ENCODE results near the gene SIGLEC15.
"Not testable (repeated sequence)": the region's sequence is repeated elsewhere in the genome, so short reads cannot be mapped to it uniquely, and the experiment has no call there.

The SIGLEC15 gene

GRCh38 chr18:45820106-45820745 lies 5.2 kb upstream of the SIGLEC15 start:
- DNase-seq (ENCODE audit: low read depth in 2 of 2) = no peak

- DNase-seq (ENCODE audit: low read depth in 2 of 2) = no peak
Measured at GRCh38 chr18:45821026-45821425, 4.4 kb upstream of the SIGLEC15 start.

GRCh38 chr18:45821711-45822110 lies 3.8 kb upstream of the SIGLEC15 start:
- DNase-seq (ENCODE audit: low read depth in 2 of 2) = no peak

GRCh38 chr18:45826084-45826483 lies 609 bp downstream of the SIGLEC15 start:
- no peak for DNase-seq (ENCODE audit: low read depth in 2 of 2)

- not testable (repeated sequence) for DNase-seq (ENCODE audit: low read depth in 2 of 2)
Measured at GRCh38 chr18:45826716-45827115, 1.2 kb downstream of the SIGLEC15 start.

- DNase-seq (ENCODE audit: low read depth in 2 of 2) = no peak
Measured at GRCh38 chr18:45828917-45829811, 3.7 kb downstream of the SIGLEC15 start.

GRCh38 chr18:45829855-45830254 lies 4.4 kb downstream of the SIGLEC15 start:
- DNase-seq (ENCODE audit: low read depth in 2 of 2) = no peak

- DNase-seq (ENCODE audit: low read depth in 2 of 2) = no peak
Measured at GRCh38 chr18:45830917-45831316, 5.4 kb downstream of the SIGLEC15 start.

- no peak for DNase-seq (ENCODE audit: low read depth in 2 of 2)
Measured at GRCh38 chr18:45833846-45834245, 8.4 kb downstream of the SIGLEC15 start.

GRCh38 chr18:45834306-45834705 lies 8.8 kb downstream of the SIGLEC15 start:
- DNase-seq (ENCODE audit: low read depth in 2 of 2) = no peak

GRCh38 chr18:45835057-45835636 lies 9.7 kb downstream of the SIGLEC15 start:
- DNase-seq (ENCODE audit: low read depth in 2 of 2) = no peak

- DNase-seq (ENCODE audit: low read depth in 2 of 2) = no peak
Measured at GRCh38 chr18:45836242-45837205, 11.0 kb downstream of the SIGLEC15 start.

GRCh38 chr18:45837283-45838070 lies 12.0 kb downstream of the SIGLEC15 start:
- DNase-seq (ENCODE audit: low read depth in 2 of 2) = no peak

GRCh38 chr18:45838302-45839070 lies 13.0 kb downstream of the SIGLEC15 start:
- no peak for DNase-seq (ENCODE audit: low read depth in 2 of 2)

GRCh38 chr18:45839414-45840395 lies 14.2 kb downstream of the SIGLEC15 start:
- DNase-seq (ENCODE audit: low read depth in 2 of 2) = no peak

GRCh38 chr18:45841060-45841764 lies 15.7 kb downstream of the SIGLEC15 start:
- no peak for DNase-seq (ENCODE audit: low read depth in 2 of 2)

GRCh38 chr18:45841765-45842442 lies 16.4 kb downstream of the SIGLEC15 start:
- DNase-seq (ENCODE audit: low read depth in 2 of 2) = no peak

- no peak for DNase-seq (ENCODE audit: low read depth in 2 of 2)
Measured at GRCh38 chr18:45843019-45843418, 17.5 kb downstream of the SIGLEC15 start.
